ENCODE results near the gene HACD2.
A peak's percentile ranks its signal among the peaks of the same experiment; 100 is the strongest.

The HACD2 gene

DNA sequence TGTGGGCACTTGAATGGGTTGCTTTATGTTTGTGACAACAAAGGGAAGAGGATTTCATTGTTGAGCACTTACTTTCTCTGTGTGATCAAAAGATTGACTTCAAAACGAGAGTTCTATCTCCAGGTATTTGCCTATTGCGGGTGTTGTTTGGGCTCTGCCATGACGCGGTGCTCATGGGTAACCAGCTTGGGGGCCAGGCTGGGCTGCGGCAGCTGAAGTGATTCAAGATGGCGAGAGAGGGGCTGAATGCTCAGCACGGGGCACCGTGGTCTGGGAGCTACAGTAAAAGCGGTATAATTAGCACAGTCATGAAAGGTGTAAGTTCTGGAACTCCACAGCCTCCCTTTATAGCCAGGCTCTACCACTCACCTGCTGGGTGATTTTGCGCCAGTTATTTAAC is 105.0 kb downstream of the HACD2 start:
- DNase-seq: no peak

- no peak for DNase-seq
Measured at GRCh38 chr3:123478314-123478713, 106.5 kb downstream of the HACD2 start.

- DNase-seq: no peak
Measured at GRCh38 chr3:123476967-123477750, 107.7 kb downstream of the HACD2 start.

- DNase-seq: no peak
Measured at GRCh38 chr3:123475786-123476185, 109.1 kb downstream of the HACD2 start.

- DNase-seq: no peak
Measured at GRCh38 chr3:123471106-123471505, 113.7 kb downstream of the HACD2 start.

- DNase-seq: no peak
Measured at GRCh38 chr3:123469323-123469995, 115.4 kb downstream of the HACD2 start.

GRCh38 chr3:123467046-123467445 is 117.8 kb downstream of the HACD2 start:
- no peak for DNase-seq

DNA sequence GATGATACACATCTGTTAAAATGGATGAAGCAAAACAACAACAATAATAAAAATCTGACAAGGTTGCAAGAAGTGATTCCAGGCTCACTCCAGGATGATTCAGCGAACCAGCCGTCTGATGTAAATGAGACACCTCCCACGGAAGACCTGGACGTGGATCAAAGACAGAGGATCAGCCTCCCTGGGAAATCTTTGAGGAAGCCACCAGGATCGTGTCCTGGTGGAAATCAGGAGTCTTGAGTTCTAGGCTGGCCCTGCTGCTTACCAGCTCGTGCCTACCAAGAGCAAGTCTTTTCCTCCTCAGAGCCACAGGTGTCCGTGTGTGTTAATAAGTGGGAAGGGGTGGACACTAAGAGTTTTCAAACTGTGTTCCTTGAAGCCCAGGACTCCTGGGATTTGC is 120.6 kb downstream of the HACD2 start:
- DNase-seq: no peak

- no peak for DNase-seq
Measured at GRCh38 chr3:123459862-123460261, 125.0 kb downstream of the HACD2 start.

GRCh38 chr3:123458255-123458654 is 126.6 kb downstream of the HACD2 start:
- DNase-seq: no peak

- DNase-seq: no peak
Measured at GRCh38 chr3:123457841-123458240, 127.0 kb downstream of the HACD2 start.

DNA sequence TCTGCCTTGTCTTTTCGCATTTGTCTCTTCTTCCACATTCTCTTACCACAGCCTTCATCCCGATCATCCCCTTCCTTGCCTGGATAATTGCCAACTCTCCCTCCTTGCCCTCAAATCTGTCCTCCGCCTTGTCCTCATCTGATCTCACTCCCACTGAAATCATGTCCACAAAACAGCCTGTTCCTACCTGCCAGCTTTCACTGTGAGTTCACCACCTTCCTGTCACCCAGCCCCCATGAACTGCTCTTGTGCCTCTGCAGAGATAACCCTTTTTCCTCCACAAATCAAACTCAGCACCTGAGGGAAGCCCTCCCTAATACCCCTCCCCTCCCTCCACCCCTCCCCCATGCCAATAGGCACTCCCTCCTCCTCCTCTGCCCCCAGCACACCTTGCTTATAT is 131.2 kb downstream of the HACD2 start:
- DNase-seq: no peak

GRCh38 chr3:123451186-123451585 is 133.7 kb downstream of the HACD2 start:
- DNase-seq: no peak

DNA sequence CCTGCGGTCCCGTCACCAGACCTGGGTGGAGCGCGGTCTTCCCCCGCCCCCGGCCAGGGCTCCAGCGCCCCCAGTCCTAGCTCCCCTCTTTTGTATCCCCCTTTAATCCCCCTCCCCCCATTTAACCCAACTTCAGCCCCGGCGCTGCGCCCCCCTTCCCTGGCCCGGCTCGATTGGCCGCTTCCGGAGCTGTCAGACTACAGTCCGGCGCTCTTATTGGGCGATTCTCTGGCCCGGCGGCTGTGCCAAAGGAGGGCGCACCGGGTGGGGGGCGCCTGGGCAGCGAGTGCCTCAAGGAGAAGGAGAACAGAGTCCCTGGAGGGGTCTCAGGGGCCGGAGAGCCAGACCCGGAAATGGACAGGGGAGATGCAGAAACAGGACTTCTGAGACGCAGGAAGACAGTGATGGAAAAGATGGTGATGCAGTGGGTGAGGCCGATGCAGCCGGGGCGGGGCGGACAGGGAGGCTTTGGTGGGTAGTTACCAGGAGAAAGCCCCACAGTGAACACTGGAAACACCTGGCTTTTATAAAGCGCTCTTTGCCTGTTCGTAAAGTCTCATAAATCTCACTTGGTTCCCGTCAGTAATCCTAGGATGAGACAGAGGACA is 134.8 kb downstream of the HACD2 start:
- no peak for DNase-seq

- DNase-seq: peak in 1 of 5 donors; percentile 3
Measured at GRCh38 chr3:123449102-123449996, 135.5 kb downstream of the HACD2 start.

DNA sequence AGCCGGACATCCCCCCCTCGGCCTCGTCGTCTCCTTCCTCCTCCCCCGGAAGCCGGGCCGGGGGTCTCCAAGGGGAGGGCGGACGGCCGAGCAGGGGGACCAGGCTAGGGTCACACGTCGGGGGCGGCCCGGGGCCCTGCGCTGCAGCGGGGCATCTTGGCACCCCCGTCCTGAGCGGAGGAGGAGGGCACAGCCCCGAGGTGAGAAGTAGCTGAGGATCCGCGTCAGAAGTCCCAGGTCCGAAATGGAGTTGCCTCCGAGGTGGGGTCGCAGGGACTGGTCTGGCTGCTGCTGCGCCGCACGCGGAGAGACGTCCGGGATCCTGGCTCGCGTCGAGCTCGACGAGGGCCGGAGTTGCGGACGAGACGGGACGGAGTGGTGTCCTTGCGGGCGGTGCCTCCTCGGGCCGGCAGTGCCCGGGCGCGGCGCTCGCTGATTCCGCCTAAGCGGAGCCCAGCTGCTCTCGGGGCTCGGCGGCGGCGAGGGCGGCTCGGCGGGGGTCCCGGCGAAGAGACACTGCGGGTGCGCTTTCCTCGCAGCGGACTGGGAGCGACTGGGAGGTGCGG is 136.2 kb downstream of the HACD2 start, which contains the start of gene ADCY5:
Gene ADCY5 (minus strand): TSS at position 555 of the 566 bp plus-strand sequence. CDS start 545 bp downstream, at position 10.
- DNase-seq: no peak

DNA sequence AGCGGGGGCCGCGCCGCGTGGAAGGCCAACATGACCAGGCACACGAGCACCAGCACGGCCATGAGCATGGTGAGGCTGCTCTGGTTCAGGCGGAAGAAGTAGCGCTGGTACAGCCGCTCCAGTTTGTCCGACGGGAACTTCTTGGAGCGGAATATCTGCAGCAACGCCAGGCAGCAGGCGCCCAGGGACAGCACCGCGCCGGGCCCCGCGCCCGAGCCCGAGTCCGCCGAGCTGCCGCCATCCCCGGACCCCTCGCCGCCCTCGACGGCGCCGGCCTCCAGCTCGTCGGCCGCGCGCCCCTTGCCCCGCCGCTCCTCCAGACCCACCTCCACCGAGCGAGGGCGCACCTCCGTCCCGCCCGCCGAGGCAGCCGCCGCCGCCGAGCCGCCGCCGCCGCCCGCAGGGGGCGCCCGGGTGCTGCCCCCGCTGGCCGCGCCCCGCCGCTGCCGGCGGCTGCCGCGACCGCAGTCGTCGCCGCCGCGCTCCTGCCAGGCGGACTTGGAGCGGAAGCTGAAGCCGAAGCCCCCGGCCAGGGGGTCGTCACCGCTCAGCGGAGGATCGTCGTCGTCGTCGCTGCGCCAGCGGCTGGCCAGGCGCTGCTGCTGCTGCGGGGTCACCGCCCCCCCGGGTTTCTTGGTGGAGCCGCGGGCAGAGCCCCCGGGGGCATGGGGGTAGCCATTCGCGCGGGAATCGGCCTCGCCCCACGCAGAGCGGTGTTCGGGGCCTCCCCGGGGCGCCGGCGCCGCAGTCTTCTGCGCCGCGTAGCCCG is 136.9 kb downstream of the HACD2 start:
- DNase-seq: peak in 3 of 5 donors; percentile 11 to 42 (median 16)

- no peak for DNase-seq
Measured at GRCh38 chr3:123447416-123447748, 137.5 kb downstream of the HACD2 start.

DNA sequence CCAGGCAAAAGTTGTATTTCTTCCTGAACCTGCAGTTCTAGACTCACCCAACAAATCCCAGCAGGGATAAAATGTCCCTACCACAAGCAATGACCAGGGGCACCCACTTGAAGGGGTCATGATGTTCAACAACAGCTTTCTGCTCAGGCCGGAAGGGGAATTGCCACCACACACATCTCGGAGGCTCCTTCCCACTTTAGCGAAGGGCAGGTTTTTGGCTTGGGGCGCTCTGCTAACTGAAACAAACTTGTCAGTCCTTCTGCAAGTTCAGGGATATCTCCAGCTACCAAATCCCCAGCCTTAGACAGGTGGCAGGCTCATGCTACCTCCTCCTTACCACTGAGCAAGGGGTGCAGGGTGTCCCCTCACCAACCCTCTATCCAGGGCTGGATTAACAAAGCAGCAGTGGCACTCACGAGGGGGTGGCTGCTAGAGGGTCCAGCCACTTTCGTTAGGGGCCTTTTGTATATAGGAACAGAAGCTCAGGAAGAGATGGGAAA is 138.2 kb downstream of the HACD2 start:
- DNase-seq: no peak

- DNase-seq: no peak
Measured at GRCh38 chr3:123446210-123446609, 138.6 kb downstream of the HACD2 start.

DNA sequence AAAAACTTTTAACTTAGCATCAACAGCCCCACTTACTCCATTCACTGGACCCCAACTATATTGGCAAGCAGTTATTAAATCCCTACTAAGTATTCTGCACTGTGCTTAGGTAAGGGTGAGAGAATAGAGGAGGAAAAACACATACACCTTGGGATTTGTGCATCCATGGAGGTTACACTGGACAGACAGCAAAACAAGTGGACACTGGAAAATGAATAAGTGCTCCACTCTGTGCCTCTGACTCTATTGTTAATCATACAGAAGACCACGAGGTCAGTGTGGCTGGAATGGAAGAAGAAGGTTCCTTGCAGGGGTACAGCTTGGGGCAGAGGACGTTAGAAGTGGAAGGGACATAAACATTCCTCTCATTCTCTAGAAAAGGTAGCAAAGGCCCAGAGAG is 139.2 kb downstream of the HACD2 start:
- no peak for DNase-seq

GRCh38 chr3:123444744-123445143 is 140.1 kb downstream of the HACD2 start:
- DNase-seq: no peak

All from T-helper 1 cell (primary cell).